ENCODE data around the gene ARHGAP32.
"Not testable (repeated sequence)": the region's sequence is repeated elsewhere in the genome, so short reads cannot be mapped to it uniquely, and the experiment has no call there.

ARHGAP32 gene

GRCh38 chr11:129190087-129190486 is 2.0 kb downstream of the ARHGAP32 start:
- in situ Hi-C loops (cut with MboI; ENCODE audit: low pct_unique_long_range_greater_than_20kb, low sequenced_read_pairs, unreplicated experiment), result no loop called here
- no peak for TF ChIP-seq CTCF (IDR thresholded peaks at IDR 0.05; ENCODE audit: extremely low read depth, insufficient read depth, missing control alignments)
- no peak for DNase-seq (ENCODE audit: low spot score)

GRCh38 chr11:129189646-129190045 is 2.5 kb downstream of the ARHGAP32 start:
- TF ChIP-seq CTCF (IDR thresholded peaks at IDR 0.05; ENCODE audit: extremely low read depth, insufficient read depth, missing control alignments), result no peak
- no peak for DNase-seq (ENCODE audit: low spot score)
- in situ Hi-C loops (cut with MboI; ENCODE audit: low pct_unique_long_range_greater_than_20kb, low sequenced_read_pairs, unreplicated experiment), result no loop called here

- in situ Hi-C loops (cut with MboI; ENCODE audit: low pct_unique_long_range_greater_than_20kb, low sequenced_read_pairs, unreplicated experiment); DNase-seq (ENCODE audit: low spot score): not testable (repeated sequence)
Observed at GRCh38 chr11:129185082-129185481, 7.0 kb downstream of the ARHGAP32 start.

- no peak for TF ChIP-seq CTCF (IDR thresholded peaks at IDR 0.05; ENCODE audit: extremely low read depth, insufficient read depth, missing control alignments)
- DNase-seq (ENCODE audit: low spot score), result no peak
- in situ Hi-C loops (cut with MboI; ENCODE audit: low pct_unique_long_range_greater_than_20kb, low sequenced_read_pairs, unreplicated experiment), result no loop called here
Observed at GRCh38 chr11:129184581-129184980, 7.5 kb downstream of the ARHGAP32 start.

- in situ Hi-C loops (cut with MboI; ENCODE audit: low pct_unique_long_range_greater_than_20kb, low sequenced_read_pairs, unreplicated experiment), result no loop called here
- no peak for DNase-seq (ENCODE audit: low spot score)
- TF ChIP-seq CTCF (IDR thresholded peaks at IDR 0.05; ENCODE audit: extremely low read depth, insufficient read depth, missing control alignments), result no peak
Observed at GRCh38 chr11:129167315-129167714, 24.8 kb downstream of the ARHGAP32 start.

- no peak for DNase-seq (ENCODE audit: low spot score)
- TF ChIP-seq CTCF (IDR thresholded peaks at IDR 0.05; ENCODE audit: extremely low read depth, insufficient read depth, missing control alignments), result no peak
Observed at GRCh38 chr11:129163714-129164164, 28.4 kb downstream of the ARHGAP32 start.

GRCh38 chr11:129157080-129157479 is 35.0 kb downstream of the ARHGAP32 start:
- in situ Hi-C loops (cut with MboI; ENCODE audit: low pct_unique_long_range_greater_than_20kb, low sequenced_read_pairs, unreplicated experiment); DNase-seq (ENCODE audit: low spot score): not testable (repeated sequence)

More at GRCh38 chr11:129163714-129164164, 28.4 kb downstream of the ARHGAP32 start:
- in situ Hi-C loops (cut with MboI; ENCODE audit: low pct_unique_long_range_greater_than_20kb, low sequenced_read_pairs, unreplicated experiment), result no loop called here

- in situ Hi-C loops (cut with MboI; ENCODE audit: low pct_unique_long_range_greater_than_20kb, low sequenced_read_pairs, unreplicated experiment), result no loop called here
- TF ChIP-seq CTCF (IDR thresholded peaks at IDR 0.05; ENCODE audit: extremely low read depth, insufficient read depth, missing control alignments), result no peak
- no peak for DNase-seq (ENCODE audit: low spot score)
Observed at GRCh38 chr11:129155745-129156144, 36.4 kb downstream of the ARHGAP32 start.
